ENCODE measurements around the gene IL25.

DNA sequence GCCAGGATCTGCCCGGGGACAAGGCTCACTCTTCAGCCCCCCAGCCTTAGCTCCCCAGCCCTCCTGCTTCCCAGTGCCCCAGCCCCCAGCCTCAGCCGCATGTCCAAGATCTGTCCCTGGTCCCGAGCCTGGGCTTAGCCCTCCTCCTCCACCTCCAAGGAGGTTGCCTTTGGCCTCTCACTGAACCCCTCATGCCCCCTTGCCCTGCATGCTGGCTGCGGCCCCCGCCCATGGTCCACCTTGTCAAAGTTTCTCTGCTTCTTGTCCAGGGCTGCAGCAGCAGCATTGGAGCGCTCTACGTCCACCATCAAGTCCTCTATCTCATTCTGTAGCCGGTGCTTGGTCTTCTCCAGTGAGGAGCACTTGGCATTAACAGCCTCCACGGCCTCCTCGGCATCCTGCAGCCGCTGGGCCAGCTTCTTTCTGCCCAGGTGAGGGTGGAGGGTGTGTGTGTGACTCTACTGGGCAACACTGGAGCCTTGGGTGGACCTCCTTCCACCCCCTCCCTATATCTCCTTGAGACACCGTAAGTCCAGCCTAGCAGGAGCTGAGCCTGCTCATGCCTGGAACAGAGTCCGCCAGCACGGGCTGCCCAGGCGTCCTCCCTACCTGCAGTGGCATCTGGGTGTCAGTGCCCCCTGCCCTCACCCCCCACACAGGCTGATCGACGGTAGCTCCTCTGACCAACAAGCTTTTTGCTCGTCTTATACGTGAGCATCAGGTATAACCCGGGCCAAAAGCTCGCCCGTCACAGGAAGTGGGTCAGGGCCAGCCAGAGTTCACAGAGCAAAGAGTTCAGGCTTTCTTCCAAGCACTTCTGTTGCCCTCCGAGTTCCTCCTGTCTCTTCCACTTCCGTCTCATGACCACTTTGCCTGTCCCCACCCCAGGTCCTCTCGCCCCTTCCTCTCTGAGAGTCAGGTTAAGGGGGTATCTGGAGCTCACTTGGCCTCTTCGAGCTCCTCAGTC lies 15.6 kb downstream of the IL25 start:
- no peak for TF ChIP-seq POLR2A (IDR thresholded peaks at IDR 0.05)
- TF ChIP-seq, protein P1, sequence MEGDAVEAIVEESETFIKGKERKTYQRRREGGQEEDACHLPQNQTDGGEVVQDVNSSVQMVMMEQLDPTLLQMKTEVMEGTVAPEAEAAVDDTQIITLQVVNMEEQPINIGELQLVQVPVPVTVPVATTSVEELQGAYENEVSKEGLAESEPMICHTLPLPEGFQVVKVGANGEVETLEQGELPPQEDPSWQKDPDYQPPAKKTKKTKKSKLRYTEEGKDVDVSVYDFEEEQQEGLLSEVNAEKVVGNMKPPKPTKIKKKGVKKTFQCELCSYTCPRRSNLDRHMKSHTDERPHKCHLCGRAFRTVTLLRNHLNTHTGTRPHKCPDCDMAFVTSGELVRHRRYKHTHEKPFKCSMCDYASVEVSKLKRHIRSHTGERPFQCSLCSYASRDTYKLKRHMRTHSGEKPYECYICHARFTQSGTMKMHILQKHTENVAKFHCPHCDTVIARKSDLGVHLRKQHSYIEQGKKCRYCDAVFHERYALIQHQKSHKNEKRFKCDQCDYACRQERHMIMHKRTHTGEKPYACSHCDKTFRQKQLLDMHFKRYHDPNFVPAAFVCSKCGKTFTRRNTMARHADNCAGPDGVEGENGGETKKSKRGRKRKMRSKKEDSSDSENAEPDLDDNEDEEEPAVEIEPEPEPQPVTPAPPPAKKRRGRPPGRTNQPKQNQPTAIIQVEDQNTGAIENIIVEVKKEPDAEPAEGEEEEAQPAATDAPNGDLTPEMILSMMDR (IDR thresholded peaks at IDR 0.05), result no peak
